DMS114 treated with DMSO at 0.1 percent for 48 hours (cell line): ENCODE data around the gene TENM3.
"Not testable (repeated sequence)": the region's sequence is repeated elsewhere in the genome, so short reads cannot be mapped to it uniquely, and the experiment has no call there.

Source experiments
- DNase-seq: peaks from one replicate; lab custom pipeline; 2025; ENCODE audit not compliant: unreplicated experiment; lab: John Stamatoyannopoulos, UW

Gene TENM3

DNA sequence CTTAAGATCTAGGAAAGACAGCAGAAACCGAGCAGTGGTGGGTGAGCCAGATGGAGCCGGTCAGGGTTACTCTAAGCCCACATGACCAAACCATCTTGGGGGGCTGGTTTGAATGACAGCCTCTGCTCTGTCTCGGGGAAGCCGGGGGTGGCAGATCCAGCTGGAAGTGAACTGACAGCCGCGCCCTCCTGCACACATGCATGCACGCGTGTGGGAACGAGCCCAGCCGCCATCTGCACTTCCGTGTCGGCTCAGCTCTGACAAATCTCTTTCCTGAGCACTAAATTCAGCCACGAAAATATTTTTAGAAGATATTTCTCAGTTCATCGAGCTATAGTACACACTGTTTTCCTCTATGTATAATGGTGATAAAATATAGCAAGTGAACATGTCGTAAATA lies 558.4 kb downstream of the TENM3 start:
- DNase-seq = no peak

DNA sequence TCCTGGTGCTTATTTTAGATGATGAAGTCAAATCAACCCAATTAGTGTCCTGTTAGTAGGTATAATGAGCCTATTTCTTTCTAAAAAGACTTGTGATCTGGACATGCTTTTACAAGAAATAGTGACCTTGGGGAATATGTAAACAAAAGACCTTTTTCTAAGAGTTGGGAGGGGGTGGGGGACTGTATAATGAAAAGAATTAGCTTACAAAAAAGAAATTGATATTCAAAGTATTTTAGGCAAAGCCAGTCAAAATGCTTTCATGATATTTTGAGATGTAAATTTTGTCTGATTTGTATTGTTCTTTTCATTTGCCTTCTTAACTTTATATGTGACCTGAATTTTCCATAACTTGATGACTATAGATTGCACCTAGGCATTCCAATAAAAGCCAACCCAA lies 559.4 kb downstream of the TENM3 start:
- no peak for DNase-seq

DNA sequence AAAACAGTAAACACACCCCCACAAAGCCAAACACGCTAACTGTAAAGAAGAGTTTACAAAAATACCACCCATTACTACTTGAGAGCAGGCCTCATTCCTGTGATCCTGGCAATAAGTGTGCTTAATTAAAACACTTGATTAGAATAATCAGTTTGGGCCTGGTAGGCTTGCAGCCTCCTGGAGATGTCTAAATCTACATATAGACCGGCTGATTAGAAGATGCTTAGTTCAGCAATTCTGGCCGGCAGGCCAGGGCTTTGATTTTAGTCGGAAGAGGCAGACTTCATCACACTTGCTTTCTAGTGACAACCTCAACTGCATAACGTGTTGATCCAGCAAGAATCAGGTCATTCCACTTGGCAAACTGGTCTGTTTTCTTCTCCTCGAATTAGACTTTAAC lies 560.0 kb downstream of the TENM3 start:
- DNase-seq = no peak

DNA sequence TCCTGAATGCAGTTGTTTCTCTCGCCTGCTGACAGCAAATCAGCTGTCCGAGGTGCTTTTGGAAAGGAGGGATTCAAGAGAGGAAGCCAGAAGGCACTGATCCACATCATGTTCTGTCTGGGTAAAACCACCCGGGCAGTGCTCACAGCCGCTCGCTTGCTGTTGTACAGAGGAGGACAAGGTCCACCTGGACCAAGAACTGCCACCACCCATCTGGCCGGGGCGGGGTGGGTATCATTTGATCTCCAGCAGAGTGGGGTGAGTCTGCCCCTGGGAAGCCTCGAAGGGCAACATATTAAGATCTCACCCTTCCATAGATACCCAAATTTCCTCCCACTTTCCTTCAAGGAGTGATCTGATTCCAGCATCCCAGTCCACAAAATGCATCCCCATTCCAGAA lies 560.9 kb downstream of the TENM3 start:
- DNase-seq = no peak

DNA sequence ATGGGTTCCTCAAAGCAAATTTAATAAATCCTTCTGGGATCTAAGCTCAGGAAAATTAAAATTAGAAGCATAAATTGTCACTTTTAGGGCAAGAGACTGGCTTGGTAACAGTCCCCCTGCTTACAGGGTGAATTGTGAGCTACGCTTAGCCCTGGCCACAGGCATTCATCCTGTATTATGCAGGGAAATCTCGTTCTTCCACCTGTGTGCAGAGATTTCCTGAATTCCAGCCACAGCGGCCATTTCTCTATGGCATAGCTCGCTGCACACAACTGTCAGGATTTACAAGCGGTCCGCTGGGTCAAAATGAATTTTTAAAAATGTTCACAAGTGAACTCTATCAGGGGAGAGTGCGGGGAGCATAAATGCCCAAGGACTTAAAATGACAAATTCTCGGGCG lies 562.1 kb downstream of the TENM3 start:
- DNase-seq = no peak

DNA sequence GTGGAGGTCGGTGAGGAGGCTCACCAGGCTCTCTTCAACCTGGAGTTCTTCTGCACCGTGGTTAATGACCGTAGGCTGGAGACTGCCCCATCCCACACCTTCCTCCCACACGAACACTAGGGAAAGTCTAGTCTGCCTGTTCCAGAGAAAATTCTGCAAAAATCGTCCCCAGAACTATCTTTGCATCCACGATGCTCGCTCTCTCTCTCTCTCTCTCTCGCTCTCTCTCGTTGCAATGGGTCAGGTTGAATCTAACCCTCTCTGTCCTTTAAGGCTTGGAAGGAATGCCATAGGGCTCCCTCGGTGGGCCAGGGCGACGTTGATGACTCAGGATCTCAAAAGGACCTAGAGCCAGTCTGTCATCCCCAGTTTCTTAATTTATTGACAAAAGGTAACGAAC lies 562.5 kb downstream of the TENM3 start:
- DNase-seq = no peak

DNA sequence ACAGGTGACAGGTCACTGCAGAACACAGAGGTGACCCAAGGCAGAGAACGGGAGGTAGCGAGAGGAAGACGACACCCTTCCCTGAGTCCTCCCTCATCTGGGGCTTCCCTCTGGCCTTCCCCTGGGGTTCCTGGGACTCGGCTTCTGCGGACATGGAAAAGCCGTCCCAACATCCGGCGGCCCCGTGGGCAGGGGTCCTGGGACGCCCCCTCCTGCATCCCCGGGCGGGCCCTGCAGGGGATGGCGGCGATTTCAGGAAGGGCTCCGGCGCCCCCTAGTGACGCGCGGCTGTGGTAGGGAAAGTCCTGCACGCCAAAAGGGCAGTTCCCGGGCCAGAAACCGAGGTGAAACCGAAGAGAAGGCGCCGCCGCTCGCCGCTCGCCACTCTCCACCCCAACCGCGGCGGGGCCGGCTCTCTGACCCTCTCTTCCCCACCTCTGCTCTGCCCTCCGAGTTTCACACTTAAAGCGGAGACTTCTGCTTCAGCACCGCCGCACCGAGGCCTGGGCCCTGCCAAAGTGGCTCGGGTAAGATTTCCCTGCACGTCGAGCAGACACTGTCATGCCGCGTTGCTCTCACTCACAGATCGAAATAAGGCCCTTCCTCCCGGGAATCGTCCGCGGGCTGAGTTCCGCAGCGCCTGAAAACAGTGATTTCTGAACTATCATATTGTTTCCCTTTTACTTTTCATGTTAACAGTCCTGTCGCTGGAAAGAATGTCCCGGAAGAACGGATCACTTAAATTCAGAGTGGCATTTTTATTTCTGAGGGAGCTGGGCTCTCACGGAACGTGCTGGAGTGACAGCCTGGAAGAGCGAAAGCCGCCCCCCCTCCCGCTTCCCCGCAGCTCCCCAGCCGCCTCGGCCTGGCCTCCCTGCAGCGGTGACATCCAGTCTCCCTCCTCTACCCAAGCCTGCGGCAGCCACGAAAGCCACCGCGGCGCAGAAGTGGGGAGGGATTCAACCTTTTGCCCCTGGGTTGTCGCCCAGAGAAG lies 563.4 kb downstream of the TENM3 start:
- DNase-seq = peak; percentile 72

DNA sequence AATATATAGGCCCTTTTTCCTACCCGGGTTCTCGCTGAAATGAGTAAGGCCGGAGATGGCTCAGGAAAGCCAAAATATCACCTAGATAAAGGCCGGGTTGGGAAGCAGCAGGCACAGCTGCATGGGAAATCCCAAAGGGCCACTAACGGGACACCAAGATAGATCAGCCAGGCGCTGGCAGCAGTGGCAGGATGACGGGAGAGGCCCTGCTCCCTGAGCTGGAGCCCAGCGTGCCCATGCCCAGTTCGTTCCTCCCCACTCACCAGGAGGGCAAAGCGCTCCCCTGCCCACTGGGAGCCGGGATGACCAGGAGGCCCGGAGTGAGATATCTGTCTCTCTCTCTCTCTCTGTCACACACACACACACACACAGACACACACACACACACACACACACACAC lies 564.1 kb downstream of the TENM3 start:
- DNase-seq = no peak

DNA sequence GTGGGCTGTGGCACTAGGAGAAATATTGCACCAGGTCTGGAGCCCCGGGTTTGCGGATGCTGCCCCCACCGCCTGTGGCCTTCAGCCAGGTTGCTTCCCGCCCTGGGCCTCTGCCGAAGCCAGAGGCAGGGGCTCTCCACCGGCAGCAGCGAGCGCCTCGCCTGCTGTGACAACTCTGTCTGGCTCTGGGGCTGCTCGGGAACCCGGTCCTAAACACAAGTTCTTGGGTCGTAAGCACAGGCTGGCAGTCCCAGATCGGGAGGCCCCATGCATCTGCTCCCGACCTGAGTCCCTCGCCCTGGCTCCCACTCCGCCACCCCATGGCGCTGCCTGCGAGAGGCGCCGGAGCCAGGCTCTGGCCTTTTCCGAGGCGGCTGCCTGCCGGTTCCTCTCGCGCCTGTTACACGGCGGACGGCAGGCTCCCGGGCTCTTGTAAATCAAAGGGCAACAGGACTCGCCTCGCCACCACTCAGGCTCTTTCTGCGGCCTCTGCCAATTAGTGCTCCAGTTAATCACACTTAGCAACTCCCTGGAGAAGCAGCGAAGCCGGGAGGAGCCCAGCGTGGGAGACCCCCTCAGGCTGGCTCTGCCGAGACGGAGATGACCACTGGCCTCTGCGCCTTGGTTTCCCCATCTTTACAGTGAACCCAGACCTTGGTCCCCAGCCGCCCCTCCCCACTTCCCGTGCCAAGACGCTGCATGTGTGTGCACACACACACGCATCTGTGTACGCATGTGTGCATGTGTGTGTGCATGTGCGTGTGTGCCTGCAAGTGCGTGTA lies 564.8 kb downstream of the TENM3 start:
- no peak for DNase-seq

DNA sequence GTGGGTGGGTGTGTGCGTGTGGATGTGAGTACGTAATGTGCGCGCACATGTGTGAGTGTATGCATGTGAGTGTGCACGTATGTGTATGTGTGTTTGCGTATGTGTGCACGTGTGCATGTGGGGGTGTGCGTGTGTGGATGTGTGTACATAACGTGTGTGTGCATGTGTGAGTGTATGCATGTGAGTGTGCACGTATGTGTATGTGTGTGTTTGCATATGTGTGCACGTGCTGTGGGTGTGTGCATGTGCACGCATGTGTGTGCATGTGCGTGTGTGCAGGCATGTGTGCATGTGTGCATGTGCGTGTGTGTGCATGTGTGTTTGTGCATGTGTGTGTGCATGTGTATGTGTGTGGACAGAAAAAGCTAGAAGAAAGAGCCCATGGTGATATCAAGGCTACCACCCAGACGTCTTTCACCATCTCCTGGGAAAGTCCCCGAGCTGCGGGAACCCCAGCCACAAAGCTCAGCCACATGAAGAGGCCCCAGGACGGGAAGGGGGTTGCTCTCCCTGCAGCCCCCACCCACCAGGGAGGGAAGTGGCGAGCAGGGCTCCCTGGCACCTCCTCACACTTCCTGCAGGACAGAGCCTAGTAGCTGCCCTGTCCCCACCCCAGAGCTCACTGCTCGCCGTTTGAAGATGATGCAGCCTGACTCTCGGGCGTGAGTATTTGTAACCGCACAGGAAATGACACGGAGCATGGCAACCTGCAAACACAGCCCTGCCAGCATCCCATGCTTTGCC lies 565.6 kb downstream of the TENM3 start:
- no peak for DNase-seq

DNA sequence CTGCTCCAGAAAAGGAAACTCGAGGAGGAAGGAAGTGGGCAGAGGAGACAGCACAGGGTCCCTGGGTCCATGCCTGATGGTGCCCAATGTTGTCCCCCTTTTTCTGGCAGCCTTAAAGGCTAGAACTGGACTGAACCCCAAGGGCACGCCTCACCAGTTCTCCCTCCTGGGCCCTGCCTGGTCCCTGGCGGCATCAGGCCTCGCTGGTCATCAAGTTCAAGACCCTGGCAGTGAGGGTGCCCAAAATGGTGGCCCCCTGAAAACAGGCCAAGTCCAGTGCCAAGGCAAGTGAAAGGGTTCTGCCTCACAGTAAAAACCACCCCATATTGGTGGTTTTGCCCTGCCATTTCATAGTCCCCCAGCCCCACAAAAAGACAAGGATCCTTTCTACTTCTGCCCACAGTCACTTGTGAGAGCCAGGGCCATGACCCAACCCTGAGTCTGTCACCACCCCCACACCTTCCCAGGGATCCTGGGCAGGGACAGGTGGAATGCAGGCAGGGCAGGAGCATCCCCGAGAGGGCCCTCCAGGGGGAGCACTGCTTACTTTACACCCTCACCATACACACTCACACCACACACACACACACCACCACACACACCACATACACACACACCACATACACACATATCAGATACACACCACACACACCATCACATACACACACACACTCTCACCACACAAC lies 566.4 kb downstream of the TENM3 start:
- DNase-seq = no peak

DNA sequence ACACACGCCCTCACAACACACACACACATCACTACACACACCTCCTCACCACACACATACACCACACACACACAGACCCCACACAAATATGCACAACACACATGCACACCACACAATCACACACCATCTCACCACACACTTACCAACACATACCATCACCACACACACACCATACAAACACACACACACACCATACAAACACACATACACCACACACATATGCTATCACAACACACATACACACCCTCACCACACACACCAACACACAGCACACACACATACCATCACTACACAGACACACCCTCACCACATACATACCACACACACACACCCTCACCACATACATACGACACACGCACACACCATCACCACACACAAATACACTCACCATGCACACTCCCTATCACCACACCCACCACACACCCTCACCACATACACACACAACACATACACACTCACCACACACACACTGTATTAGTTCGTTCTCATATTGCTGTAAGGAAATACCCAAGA lies 567.0 kb downstream of the TENM3 start:
- no peak for DNase-seq

DNA sequence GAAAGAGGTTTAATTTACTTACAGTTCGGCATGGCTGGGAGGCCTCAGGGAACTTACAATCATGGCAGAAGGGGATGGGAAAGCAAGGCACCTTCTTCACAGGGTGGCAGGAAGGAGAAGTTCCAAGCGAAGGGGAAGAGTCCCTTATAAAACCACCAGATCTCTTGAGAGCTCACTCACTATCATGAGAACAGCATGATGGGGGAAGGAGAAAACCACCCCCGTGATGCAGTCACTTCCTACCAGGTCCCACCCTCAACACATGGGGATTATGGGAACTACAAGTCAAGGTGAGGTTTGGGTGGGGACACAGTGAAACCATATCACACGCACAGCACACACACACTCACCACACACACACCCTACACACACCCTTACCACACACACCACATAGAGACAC lies 569.7 kb downstream of the TENM3 start:
- no peak for DNase-seq

DNA sequence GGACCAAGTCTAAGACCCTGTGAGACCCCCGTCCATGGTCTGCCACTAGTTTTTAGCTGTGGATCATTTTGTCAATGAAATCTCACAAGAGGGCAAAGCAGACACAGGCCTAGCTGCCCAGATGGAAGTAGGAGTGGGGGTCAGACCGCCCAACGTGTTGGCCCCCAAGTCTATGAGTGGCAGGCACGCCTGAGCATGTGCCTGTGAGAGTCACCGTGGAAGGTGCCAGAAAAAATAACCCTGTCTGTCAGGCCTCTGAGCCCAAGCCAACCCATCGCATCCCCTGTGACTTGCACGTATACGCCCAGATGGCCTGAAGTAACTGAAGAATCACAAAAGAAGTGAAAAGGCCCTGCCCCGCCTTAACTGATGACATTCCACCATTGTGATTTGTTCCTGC lies 570.9 kb downstream of the TENM3 start:
- DNase-seq = not testable (repeated sequence)

DNA sequence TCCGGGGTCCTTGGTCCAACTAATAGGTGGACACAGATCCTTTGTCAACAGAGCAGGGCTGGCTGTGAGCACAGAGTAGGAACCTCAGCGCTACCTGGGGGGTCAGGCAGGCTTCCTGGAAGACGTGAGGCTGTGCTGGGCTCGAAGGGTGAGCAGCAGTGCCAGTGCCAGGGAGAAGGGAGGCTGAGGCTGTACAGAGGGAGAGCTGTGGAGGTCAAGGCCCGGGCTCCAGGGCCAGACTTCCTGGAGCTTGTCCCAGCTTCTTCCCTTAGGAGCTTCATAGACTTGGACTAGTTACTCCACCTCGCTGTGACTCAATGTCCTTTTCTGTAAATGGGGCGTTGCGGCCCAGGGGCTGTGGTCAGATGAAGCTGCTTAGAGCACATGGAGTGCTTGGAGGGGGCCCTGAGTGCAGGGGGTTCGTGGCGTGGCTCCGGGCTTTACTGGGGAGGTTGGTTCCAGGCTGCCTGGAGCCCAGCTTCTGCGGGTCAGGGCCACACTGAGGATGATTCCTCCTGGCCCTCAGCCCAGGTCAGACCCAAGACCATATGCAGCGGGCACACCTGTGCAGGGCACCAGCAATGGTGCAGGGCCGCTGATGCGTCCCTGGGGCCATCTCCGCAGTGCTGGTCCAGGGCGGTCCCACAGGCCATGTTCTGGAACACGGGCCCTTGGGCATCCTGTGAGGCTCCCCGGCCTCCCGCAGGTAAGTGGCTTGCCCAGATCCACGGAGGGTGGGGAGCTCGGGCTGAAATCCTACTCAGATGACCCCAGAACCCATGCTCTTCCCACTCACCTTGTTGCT lies 575.9 kb downstream of the TENM3 start:
- DNase-seq = no peak

DNA sequence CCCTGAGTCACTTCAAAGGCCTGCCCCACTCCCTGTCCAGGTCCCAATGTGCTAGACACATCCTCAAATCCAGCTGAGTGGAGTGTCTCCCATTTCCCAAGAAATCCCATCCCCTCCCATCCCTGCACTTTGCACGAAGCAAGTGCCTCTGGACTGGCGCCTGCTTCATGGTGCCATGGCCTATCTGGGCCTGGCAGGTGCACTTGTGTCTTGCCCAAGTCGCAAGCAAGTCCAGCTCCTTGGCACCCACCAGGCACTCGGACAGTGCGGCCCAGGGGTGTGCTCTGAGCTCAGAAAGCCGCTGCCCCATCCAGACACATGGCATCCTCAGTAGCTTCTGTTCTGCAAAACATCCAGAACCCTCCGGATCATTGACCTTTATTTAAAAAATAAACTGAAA lies 576.5 kb downstream of the TENM3 start:
- DNase-seq = no peak

DNA sequence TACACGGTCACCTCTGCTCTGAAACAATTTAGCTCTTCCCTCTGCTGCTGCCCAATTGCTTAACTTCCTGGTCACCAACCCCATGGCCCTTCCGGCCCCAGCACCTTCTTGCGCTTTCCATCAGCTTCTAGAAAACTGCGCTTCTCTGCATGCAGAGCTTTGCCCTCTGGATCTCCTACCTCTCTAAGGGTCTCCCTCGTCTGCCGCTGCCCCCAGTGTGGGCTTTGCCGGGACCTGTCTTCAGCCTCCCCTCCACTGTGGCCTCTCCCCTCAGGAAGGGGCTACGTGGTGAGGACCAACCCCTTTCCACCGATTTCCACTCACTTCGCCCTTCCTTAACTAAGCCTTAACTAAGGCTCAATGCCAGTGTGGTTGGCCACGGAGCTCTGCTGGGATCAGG lies 579.4 kb downstream of the TENM3 start:
- DNase-seq = no peak

DNA sequence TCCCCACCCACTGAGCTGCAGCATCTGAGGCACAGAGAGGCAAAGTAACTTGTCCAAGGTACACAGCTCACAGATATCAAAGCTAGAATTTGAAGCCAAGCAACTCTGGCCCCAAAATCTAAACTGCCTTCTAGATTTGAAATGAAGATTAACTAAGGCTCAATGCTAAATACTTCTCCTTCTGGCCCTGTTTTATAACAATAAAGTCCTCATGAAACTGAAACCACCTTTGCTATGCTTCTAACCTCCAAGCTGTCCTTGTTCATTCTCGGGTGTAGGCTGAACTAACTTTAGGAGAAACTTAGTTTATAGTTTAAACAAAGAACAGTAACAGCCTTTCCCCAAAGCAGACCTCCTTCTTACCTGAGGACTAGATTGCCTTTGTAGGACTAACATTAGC lies 580.4 kb downstream of the TENM3 start:
- no peak for DNase-seq

DNA sequence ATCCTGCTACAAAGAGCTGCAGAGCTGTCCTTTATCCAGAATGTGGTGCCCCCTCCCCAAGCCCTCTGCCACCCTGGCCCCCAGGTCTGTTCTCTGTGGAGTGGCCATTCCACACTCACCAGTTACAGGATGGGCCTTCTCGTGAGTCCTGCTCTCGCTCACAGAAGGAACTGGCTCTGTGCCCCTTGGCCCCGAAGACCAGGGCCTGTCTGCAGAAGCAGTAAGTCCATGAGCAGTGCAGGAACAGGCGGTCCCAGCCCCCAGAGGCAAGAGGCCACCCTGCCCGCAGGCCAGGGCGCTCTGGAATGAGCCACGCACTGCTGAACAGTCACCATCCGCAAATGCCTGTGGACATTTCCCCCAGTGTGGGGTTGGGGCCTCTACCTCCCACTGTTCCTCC lies 581.8 kb downstream of the TENM3 start:
- DNase-seq = no peak

DNA sequence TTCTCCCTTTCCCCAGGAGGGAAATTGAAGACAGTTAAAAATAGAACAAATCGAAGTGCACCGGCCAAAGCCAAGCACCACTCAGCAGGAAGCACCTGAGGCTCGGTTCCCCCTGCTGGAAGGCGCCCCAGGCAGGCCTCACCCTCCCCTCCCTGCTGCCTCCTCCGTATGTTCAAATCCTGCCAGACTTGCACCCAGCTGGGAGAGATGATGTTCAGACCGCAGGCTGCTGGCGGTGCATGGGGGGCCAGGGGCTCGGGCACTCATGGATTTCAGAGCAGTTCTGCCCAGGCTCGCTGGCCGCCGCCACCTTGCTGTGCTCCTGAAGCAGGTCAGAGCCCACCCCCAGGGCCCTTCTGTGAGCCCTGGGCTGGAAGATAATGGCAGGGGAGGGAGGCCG lies 582.6 kb downstream of the TENM3 start:
- no peak for DNase-seq
